Vagina (tissue), 2 donors: Measurements from ENCODE around the gene DCC.

Experiments
- POLR2A ChIP-seq, 2 donors: fragments of 450-650 bp; IDR thresholded peaks; one replicate each; pipeline ENCODE4 v1.6.1; 2017; ENCODE audit warnings: antibody characterized with exemption in 2 of 2, mild to moderate bottlenecking in 2 of 2, moderate library complexity in 2 of 2
- TF ChIP-seq, protein P1 (sequence below), 3 experiments: fragments of 450-650 bp in 2 of 3; fragments of 200-600 bp in 1 of 3; sonication (generic) in 1 of 3; IDR thresholded peaks; one replicate each; pipeline ENCODE4 v1.5.1; 2017 to 2019; ENCODE audit warnings: antibody characterized with exemption in 3 of 3, mild to moderate bottlenecking in 2 of 3, moderate library complexity in 2 of 3

DNA sequence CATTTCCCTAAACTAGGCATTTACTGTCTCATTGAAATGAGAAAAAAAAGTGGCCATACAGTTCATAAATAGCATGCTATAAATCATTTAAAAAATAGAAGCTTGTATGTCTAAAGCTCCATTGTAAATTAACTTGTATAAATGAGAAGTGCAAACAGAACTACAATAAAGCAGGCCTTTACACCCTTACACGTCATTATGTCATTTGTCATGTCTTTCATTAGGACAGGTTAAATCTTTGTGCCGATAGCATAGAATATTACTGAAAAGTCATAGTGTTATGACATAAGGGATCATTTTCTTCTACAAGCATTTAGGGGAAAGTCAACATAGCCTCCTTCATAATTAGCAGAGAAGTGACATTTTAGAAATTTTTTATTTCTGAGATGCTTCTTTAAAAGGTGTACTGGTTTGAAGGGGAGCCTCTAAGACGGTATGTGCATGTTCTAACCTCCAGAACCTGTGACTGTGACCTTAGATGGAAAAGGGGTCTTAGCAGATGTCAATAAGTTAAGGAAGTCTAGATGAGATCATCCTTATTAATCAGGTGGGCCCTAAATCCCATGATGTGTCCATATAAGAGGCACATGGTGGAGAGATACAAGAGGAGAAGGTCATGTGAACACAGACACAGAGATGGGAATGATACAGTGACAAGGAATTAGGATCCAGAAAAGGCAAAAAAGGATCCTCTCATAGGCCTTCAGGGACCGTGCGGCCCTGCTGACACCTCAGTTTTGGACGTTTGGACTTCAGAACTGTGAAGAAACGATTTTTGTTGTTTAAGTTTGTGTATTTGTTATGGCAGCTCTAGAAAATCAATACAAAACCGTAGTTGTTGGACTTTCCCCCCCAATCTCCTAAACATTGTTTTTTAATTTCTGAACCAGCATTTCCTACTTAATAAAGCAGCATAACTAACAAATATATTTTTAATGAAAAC, 1020.8 kb downstream of the DCC start:
- TF ChIP-seq, protein P1, sequence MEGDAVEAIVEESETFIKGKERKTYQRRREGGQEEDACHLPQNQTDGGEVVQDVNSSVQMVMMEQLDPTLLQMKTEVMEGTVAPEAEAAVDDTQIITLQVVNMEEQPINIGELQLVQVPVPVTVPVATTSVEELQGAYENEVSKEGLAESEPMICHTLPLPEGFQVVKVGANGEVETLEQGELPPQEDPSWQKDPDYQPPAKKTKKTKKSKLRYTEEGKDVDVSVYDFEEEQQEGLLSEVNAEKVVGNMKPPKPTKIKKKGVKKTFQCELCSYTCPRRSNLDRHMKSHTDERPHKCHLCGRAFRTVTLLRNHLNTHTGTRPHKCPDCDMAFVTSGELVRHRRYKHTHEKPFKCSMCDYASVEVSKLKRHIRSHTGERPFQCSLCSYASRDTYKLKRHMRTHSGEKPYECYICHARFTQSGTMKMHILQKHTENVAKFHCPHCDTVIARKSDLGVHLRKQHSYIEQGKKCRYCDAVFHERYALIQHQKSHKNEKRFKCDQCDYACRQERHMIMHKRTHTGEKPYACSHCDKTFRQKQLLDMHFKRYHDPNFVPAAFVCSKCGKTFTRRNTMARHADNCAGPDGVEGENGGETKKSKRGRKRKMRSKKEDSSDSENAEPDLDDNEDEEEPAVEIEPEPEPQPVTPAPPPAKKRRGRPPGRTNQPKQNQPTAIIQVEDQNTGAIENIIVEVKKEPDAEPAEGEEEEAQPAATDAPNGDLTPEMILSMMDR (IDR thresholded peaks at IDR 0.05), result no peak
- no peak for TF ChIP-seq POLR2A (IDR thresholded peaks at IDR 0.05)
